GM20000 (cell line): ENCODE results near the gene ERC1.

ENCODE experiments used
- DNase-seq: peaks from one replicate; pipeline ENCODE4 v3.0.0; 2012; ENCODE audit warnings: low spot score
- CTCF ChIP-seq: IDR thresholded peaks from 2 replicates; pipeline ENCODE4 v1.5.1; 2012; ENCODE audit warnings: mild to moderate bottlenecking, control low read depth; ENCODE audit errors: extremely low read depth, missing control alignments

Gene ERC1

DNA sequence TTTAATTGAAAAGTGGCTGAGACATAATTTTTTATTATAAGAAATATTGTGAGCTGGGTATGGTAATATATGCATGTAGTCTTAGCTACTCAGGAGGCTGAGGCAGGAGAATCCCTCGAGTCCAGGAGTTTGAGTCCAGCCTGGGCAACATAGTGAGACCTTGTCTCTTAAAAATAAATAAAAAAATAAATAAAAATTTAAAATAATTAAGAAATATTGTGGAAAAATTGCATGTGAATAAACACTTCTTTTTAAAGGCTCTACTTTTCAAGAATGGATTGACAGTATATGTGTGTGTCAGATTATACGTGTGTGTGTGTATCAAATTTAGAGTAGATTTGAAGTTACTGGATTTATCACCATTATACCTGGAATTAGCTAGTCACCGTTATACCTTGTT is 43.2 kb downstream of the ERC1 start:
- DNase-seq = no peak
- no peak for TF ChIP-seq CTCF

DNA sequence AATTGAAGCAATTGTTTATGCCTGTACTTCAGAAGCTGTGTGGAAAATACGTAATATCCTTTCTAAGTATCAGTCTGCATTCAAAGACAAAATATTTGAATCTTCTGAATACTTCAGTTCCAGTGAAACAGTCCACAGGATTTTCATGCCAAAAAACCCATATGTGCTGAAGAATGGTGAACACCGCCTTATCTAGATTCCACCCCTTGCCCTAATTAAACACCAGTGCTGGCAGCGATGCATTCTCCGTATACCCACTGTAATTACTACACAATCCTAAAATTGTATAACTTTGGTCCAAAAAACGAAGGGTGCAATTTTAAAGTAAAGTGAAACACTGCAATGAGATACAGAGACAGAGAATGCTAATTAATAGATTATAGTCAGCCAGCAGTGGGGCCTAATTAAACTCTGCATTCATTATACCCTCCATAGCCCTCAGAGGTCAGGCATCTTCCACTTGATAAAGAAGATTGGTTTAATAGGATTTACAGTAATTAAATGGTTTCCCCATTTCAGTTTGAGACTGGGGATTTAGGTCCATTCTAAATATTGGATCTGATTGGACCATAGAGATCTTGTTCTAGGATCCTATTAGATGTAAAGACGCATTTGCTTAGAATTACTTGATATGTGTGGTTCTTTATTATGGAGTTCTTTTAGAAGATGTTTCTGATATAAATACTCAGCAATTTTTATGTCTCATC is 43.9 kb downstream of the ERC1 start:
- TF ChIP-seq CTCF = no peak
- no peak for DNase-seq

DNA sequence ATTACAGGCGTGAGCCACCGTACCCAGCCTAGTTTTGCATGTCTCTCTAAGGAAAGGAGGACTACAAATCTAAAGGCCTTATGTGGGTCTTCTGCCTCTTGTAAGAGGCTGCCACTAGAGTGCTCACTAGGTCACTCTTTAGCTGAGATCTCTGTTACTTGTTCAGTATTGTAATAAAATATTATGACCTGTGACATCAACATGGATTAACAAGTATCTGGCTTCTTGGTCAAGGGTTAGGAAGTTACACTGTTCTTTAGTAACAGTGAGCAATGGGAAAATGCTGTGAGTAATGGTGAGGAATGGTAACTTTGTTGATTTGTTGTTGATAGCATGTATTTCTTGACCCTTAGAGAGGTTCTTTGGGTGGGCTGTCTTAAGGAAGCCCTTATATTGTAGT is 50.5 kb downstream of the ERC1 start:
- no peak for DNase-seq
- no peak for TF ChIP-seq CTCF

- TF ChIP-seq CTCF = no peak
- DNase-seq = no peak
Measured at GRCh38 chr12:1044199-1044598, 53.2 kb downstream of the ERC1 start.

GRCh38 chr12:1044696-1045095 is 53.7 kb downstream of the ERC1 start:
- no peak for DNase-seq
- no peak for TF ChIP-seq CTCF

DNA sequence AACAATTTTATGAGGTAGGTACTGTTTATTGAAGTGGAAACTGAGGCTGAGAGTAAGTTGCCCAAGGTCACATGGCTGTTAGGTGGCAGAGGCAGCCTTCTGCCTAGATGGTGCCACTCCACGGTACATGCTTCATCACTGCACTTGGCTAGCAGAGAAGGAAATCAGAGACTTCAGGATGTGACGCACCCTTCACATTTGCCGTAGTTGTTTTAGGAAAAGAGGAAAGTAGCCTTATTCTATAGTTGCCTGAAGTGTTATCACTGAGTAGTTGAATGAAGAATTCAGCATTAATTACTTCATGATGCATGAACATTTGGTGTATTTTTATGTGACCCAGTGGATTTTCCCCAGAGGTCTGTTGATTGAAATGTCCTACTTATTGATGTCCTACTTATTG is 55.7 kb downstream of the ERC1 start:
- TF ChIP-seq CTCF = no peak
- no peak for DNase-seq

DNA sequence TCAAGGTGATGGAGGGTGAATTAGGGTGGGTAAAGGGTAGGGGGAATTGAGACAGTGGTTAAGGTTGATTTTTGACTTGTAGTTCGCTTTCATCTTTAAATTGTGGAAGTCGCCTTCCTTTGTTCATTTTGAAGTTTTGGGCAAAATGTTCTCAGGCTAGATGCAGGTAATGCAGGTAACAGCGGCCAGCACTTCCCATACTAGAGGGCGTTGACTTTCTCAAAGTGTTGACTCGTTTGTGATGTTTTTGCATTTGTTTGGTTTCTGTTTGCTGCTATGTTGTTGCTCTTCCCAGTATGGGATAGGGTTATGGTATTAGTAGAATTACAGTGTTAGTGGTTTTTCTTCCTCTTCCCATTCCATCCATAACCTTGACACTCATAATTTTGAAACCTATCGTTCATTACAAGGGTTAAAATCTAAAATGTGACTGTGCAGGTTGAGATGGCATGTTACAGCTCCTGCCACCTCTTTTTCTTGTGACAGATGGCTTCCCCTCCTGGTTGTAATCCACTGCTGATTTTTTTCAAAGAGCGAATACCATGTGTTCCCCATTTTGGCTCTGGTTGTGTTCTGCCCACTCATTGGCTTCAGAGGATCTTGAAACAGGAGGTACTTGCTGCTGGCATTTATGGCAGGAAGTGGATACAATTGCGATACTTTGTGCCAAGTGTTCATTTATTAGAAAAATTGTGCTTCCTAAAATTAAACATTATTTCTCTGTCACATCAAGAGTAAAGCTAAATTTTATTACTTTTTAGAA is 57.1 kb downstream of the ERC1 start:
- no peak for DNase-seq
- TF ChIP-seq CTCF = no peak
